H1 (cell line): ENCODE data around the gene PTPRD. TPM values are rescaled to one million over a fixed set of nuclear protein-coding genes. Genes with fewer than 3 reads are reported as not detected.

ENCODE experiments used
- CTCF ChIA-PET: fragments of 300-600 bp; sonication (Branson Sonifier 250); formaldehyde crosslinking; loops from one replicate; lab custom pipeline; 2021; ENCODE audit not compliant: partially characterized antibody; lab: Charles Lee
- POLR2A ChIA-PET: fragments of 300-600 bp; sonication (Branson Sonifier 250); formaldehyde crosslinking; loops from one replicate; lab custom pipeline; 2021; ENCODE audit warnings: inconsistent platforms; ENCODE audit not compliant: partially characterized antibody; lab: Charles Lee
- DNase-seq, 2 experiments: peaks; one replicate each; pipeline versions ENCODE4 v3.0.0 to v3.0.0-alpha.2; 2010 to 2022; ENCODE audit warnings: low spot score in 2 of 2, low read depth in 1 of 2, mixed read lengths in 1 of 2
- FAIRE-seq: peaks from 2 replicates; lab custom pipeline; 2011; peaks lifted over from hg19 to GRCh38; lab: Jason Lieb, UNC
- H2AFZ ChIP-seq: 2 replicates; pipeline ENCODE4 v1.8.1; 2012; ENCODE audit warnings: low read length, inconsistent platforms
- H2AK5ac ChIP-seq: 2 replicates; pipeline ENCODE4 v1.6.1; 2013; ENCODE audit warnings: low read depth, low read length
- H2BK120ac ChIP-seq: replicated peaks from 2 replicates; pipeline ENCODE3; 2013; ENCODE audit warnings: low read depth, low read length, inconsistent platforms
- H2BK12ac ChIP-seq: 2 replicates; pipeline ENCODE4 v1.6.1; 2013; ENCODE audit warnings: low read depth, low read length
- H2BK15ac ChIP-seq: 2 replicates; pipeline ENCODE4 v1.6.1; 2013; ENCODE audit warnings: low read length
- H2BK20ac ChIP-seq: 2 replicates; pipeline ENCODE4 v1.6.1; 2013; ENCODE audit warnings: low read length
- H2BK5ac ChIP-seq: 2 replicates; pipeline ENCODE4 v1.6.1; 2013; ENCODE audit warnings: low read depth, low read length
- H3K14ac ChIP-seq: 2 replicates; pipeline ENCODE4 v1.6.1; 2013; ENCODE audit warnings: inconsistent platforms; ENCODE audit not compliant: insufficient read length
- H3K18ac ChIP-seq: 2 replicates; pipeline ENCODE4 v1.6.1; 2013; ENCODE audit warnings: low read length; ENCODE audit errors: extremely low read depth
- H3K23ac ChIP-seq: 2 replicates; pipeline ENCODE4 v1.6.1; 2013; ENCODE audit warnings: inconsistent platforms; ENCODE audit not compliant: insufficient read length
- H3K23me2 ChIP-seq: 2 replicates; pipeline ENCODE4 v1.6.1; 2013; ENCODE audit warnings: low read depth, low read length
- H3K27ac ChIP-seq: 2 replicates; pipeline ENCODE4 v1.6.1; 2011; ENCODE audit warnings: low read depth, low read length, inconsistent platforms
- H3K27me3 ChIP-seq, 4 experiments: replicated peaks in 1 of 4; 1 replicate in 1 of 4; 2 replicates in 3 of 4; pipeline versions ENCODE4 v1.6.1 to v1.8.1; 2011 to 2013; ENCODE audit warnings: low read length in 3 of 4, mild to moderate bottlenecking in 3 of 4, inconsistent platforms in 2 of 4, mixed read lengths in 2 of 4, moderate library complexity in 1 of 4; ENCODE audit not compliant: control insufficient read depth in 3 of 4, insufficient read depth in 3 of 4; ENCODE audit errors: extremely low read depth in 1 of 4
- H3K36me3 ChIP-seq, 4 experiments: 2 replicates each; pipeline versions ENCODE4 v1.6.1 to v1.8.1; 2011 to 2013; ENCODE audit warnings: mild to moderate bottlenecking in 4 of 4, low read length in 3 of 4, moderate library complexity in 2 of 4, control low read depth in 1 of 4, inconsistent platforms in 1 of 4; ENCODE audit not compliant: insufficient read depth in 4 of 4, control insufficient read depth in 2 of 4
- H3K4ac ChIP-seq: replicated peaks from 2 replicates; pipeline ENCODE3; 2013; ENCODE audit warnings: low read length, low read depth, mixed read lengths, inconsistent platforms; ENCODE audit not compliant: insufficient read length
- H3K4me1 ChIP-seq, 4 experiments: replicated peaks in 1 of 4; 1 replicate in 1 of 4; 2 replicates in 3 of 4; pipeline versions ENCODE4 v1.6.1 to v1.8.1; 2011 to 2013; ENCODE audit warnings: low read length in 3 of 4, inconsistent platforms in 2 of 4, mixed read lengths in 1 of 4; ENCODE audit not compliant: insufficient read depth in 4 of 4, control insufficient read depth in 3 of 4
- H3K4me2 ChIP-seq, 2 experiments: 2 replicates each; pipeline versions ENCODE4 v1.6.1 to v1.8.1; 2011 to 2013; ENCODE audit warnings: low read depth in 2 of 2, low read length in 2 of 2, control low read depth in 1 of 2, inconsistent platforms in 1 of 2, mild to moderate bottlenecking in 1 of 2; ENCODE audit not compliant: insufficient read depth in 1 of 2
- H3K4me3 ChIP-seq, 4 experiments: fragments of 200-600, 300-600 bp in 1 of 4; sonication (generic), shearing (Covaris generic), sonication (Bioruptor Twin) in 1 of 4; 2 replicates each; pipeline versions ENCODE4 v1.5.1 to v1.8.1; 2011 to 2016; ENCODE audit warnings: low read length in 4 of 4, low read depth in 3 of 4, control low read depth in 2 of 4, inconsistent platforms in 2 of 4, mild to moderate bottlenecking in 2 of 4, mixed read lengths in 1 of 4, moderate library complexity in 1 of 4; ENCODE audit not compliant: insufficient read depth in 2 of 4; ENCODE audit errors: extremely low read depth in 1 of 4
- H3K56ac ChIP-seq: replicated peaks from 2 replicates; pipeline ENCODE3; 2013; ENCODE audit warnings: low read depth, mild to moderate bottlenecking, mixed read lengths, low read length, inconsistent platforms; ENCODE audit not compliant: insufficient read length
- H3K79me1 ChIP-seq: 2 replicates; pipeline ENCODE4 v1.6.1; 2013; ENCODE audit warnings: low read depth, low read length, control low read depth
- H3K79me2 ChIP-seq, 2 experiments: 2 replicates each; pipeline versions ENCODE4 v1.6.1 to v1.8.1; 2012 to 2013; ENCODE audit warnings: low read length in 2 of 2, mild to moderate bottlenecking in 2 of 2, inconsistent platforms in 1 of 2; ENCODE audit not compliant: insufficient read depth in 2 of 2, control insufficient read depth in 1 of 2
- H3K9ac ChIP-seq, 4 experiments: replicated peaks in 1 of 4; 1 replicate in 1 of 4; 2 replicates in 3 of 4; pipeline versions ENCODE4 v1.6.1 to v1.8.1; 2011 to 2013; ENCODE audit warnings: low read depth in 3 of 4, low read length in 3 of 4, control low read depth in 2 of 4, mild to moderate bottlenecking in 2 of 4, moderate library complexity in 2 of 4, inconsistent platforms in 1 of 4; ENCODE audit errors: extremely low read depth in 1 of 4
- H3K9me3 ChIP-seq, 2 experiments: 2 replicates each; pipeline versions ENCODE4 v1.6.1 to v1.8.1; 2012 to 2013; ENCODE audit warnings: mild to moderate bottlenecking in 2 of 2, moderate library complexity in 2 of 2, control low read depth in 1 of 2, inconsistent platforms in 1 of 2, low read depth in 1 of 2, low read length in 1 of 2, mixed read lengths in 1 of 2; ENCODE audit not compliant: insufficient read depth in 2 of 2
- H4K20me1 ChIP-seq, 2 experiments: replicated peaks in 1 of 2; 2 replicates each; pipeline versions ENCODE3 to v1.8.1; 2011 to 2013; ENCODE audit warnings: inconsistent platforms in 2 of 2, low read length in 2 of 2, mild to moderate bottlenecking in 1 of 2; ENCODE audit not compliant: insufficient read depth in 2 of 2, control insufficient read depth in 1 of 2
- H4K5ac ChIP-seq: 2 replicates; pipeline ENCODE4 v1.6.1; 2013; ENCODE audit warnings: low read length, low read depth, mixed read lengths, inconsistent platforms; ENCODE audit not compliant: insufficient read length
- H4K8ac ChIP-seq: 2 replicates; pipeline ENCODE4 v1.8.0; 2013; ENCODE audit warnings: mild to moderate bottlenecking, moderate library complexity, low read length, inconsistent platforms; ENCODE audit not compliant: insufficient read depth; ENCODE audit errors: extremely low read depth
- H4K91ac ChIP-seq: replicated peaks from 2 replicates; pipeline ENCODE3; 2013; ENCODE audit warnings: low read length, mixed read lengths, inconsistent platforms; ENCODE audit not compliant: insufficient read length
- ASH2L ChIP-seq: fragments of 200-600, 300-600 bp; sonication (generic); IDR thresholded peaks from one replicate; pipeline ENCODE4 v1.7.1; 2017; ENCODE audit warnings: low read length
- BACH1 ChIP-seq: IDR thresholded peaks from 2 replicates; pipeline ENCODE4 v1.6.1; 2012; ENCODE audit warnings: low read length, improper control_type of control experiment
- BRCA1 ChIP-seq: IDR thresholded peaks from 2 replicates; pipeline ENCODE4 v1.6.1; 2012; ENCODE audit warnings: low read depth, low read length, improper control_type of control experiment
- CTBP2 ChIP-seq: IDR thresholded peaks from 2 replicates; pipeline ENCODE4 v1.7.0; 2011; ENCODE audit warnings: borderline replicate concordance, mild to moderate bottlenecking, moderate library complexity, mixed read lengths, low read length; ENCODE audit not compliant: insufficient read depth, insufficient read length
- E2F6 ChIP-seq: IDR thresholded peaks from 2 replicates; pipeline ENCODE4 v1.6.1; 2012; ENCODE audit warnings: inconsistent platforms
- HDAC2 ChIP-seq, 2 experiments: fragments of 300-600 bp in 1 of 2; sonication (generic) in 1 of 2; IDR thresholded peaks; 2 replicates each; pipeline ENCODE4 v1.6.1; 2011 to 2012; ENCODE audit warnings: low read depth in 2 of 2, low read length in 2 of 2, mild to moderate bottlenecking in 2 of 2, moderate library complexity in 2 of 2, borderline replicate concordance in 1 of 2, inconsistent platforms in 1 of 2
- KDM4A ChIP-seq: IDR thresholded peaks from one replicate; pipeline ENCODE4 v1.7.1; 2012; ENCODE audit warnings: low read depth, mild to moderate bottlenecking, moderate library complexity, low read length, inconsistent platforms; ENCODE audit not compliant: severe bottlenecking
- MAX ChIP-seq: IDR thresholded peaks from 2 replicates; pipeline ENCODE4 v1.6.1; 2012; ENCODE audit warnings: inconsistent platforms
- NRF1 ChIP-seq: IDR thresholded peaks from 2 replicates; pipeline ENCODE4 v1.6.1; 2011; ENCODE audit warnings: mild to moderate bottlenecking, low read depth, low read length, improper control_type of control experiment
- POLR2AphosphoS5 ChIP-seq: IDR thresholded peaks from 2 replicates; pipeline ENCODE4 v1.6.1; 2011; ENCODE audit warnings: low read depth, low read length
- SAP30 ChIP-seq: fragments of 300-600 bp; sonication (generic); IDR thresholded peaks from 2 replicates; pipeline ENCODE4 v1.7.1; 2012; ENCODE audit warnings: low read length, moderate library complexity, mild to moderate bottlenecking, inconsistent platforms; ENCODE audit not compliant: insufficient read depth, insufficient replicate concordance
- SIN3A ChIP-seq, 2 experiments: IDR thresholded peaks in 1 of 2; conservative IDR thresholded peaks in 1 of 2; 2 replicates each; pipeline ENCODE4 v1.6.1; 2011 to 2012; ENCODE audit warnings: low read length in 2 of 2, improper control_type of control experiment in 1 of 2, low read depth in 1 of 2, mild to moderate bottlenecking in 1 of 2
- TAF1 ChIP-seq: IDR thresholded peaks from 2 replicates; pipeline ENCODE4 v1.6.1; 2011; ENCODE audit warnings: mild to moderate bottlenecking, low read depth, low read length
- WGBS, 2 experiments: shearing (Covaris generic) in 1 of 2; methylation state at CpG; one replicate each; pipeline versions ENCODE4 v1.1.6 to v1.1.7; 2013 to 2015; ENCODE audit warnings: low lambda C conversion rate in 2 of 2, mixed read lengths in 2 of 2, inconsistent platforms in 1 of 2, low coverage in 1 of 2, missing lambda C conversion rate in 1 of 2; ENCODE audit not compliant: insufficient replicate concordance in 2 of 2, insufficient coverage in 1 of 2, insufficient read length in 1 of 2; ENCODE audit errors: extremely low coverage in 1 of 2, missing lambda C conversion rate in 1 of 2; 5-methylcytosine and 5-hydroxymethylcytosine counted together
- polyA plus RNA-seq, 7 experiments: library from polyadenylated mRNA; depleted of rRNA in 3 of 7; stranded (reverse) in 5 of 7; unstranded in 2 of 7; fragments of >200 nt in 5 of 7; fragments of 200-250 nt in 2 of 7; gene quantifications; 1 replicate in 5 of 7; 2 replicates in 1 of 7; 4 replicates in 1 of 7; pipeline versions ENCODE4 v1.2.1 to v1.2.3, GENCODE V29; 2011 to 2013; ENCODE audit warnings: missing spikeins in 2 of 7, mixed read lengths in 2 of 7
- total RNA-seq: library from RNA; stranded (reverse); fragmentation: NEBNext Ultra II Directional; extraction: Animal tissue kit (Norgen Biotek cat#: 25700); gene quantifications from 2 replicates; pipeline ENCODE4 v1.2.1, GENCODE V29; 2021

The PTPRD gene
- total and polyA plus RNA-seq, 2 of the 8 experiments (the other 6 are each of a cell fraction or from before 2014, with no cell fraction given), result 17.2 to 77.0 TPM

DNA sequence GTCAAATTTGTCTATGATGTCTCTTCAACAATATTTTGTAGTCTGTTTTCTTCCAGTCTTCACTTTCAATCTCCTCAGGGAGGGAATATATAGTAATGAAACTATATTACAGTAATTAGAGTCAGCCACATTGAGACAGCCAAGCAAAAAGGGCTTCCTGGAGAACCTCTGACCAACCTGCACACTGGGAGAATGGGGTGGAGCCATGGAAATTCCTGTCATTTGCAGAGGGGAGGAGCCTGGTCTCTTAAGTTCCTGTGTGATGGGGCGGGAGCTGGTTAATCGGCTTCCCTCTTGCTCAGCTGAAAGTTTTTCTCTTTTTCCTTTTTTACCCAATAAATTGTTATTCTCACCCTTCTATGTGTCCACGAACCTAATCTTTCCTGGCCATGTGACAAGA lies 1220.0 kb downstream of the PTPRD start:
- no peaks in the 10 kb centered on the region for H4K20me1 ChIP-seq
- no peaks in the 10 kb centered on the region for H3K79me2 ChIP-seq
- POLR2A ChIA-PET, result no interaction called here
- no peak overlapping the region; the same call in 1 of the 2 replicates for H2AFZ ChIP-seq
- no peak overlapping the region for H4K8ac ChIP-seq
- no peak overlapping the region for H2AK5ac ChIP-seq
- no peak for DNase-seq
- no peak overlapping the region for H2BK120ac ChIP-seq
- H3K14ac ChIP-seq, result no peak overlapping the region
- no peak overlapping the region for H3K23ac ChIP-seq
- FAIRE-seq, result no peak
- H2BK5ac ChIP-seq, result no peak overlapping the region
- H3K4me3 ChIP-seq, result no peak overlapping the region
- H3K23me2 ChIP-seq, result no peaks in the 10 kb centered on the region; the same call in 1 of the 2 replicates
- H2BK15ac ChIP-seq, result no peak overlapping the region
- no peak overlapping the region for H4K91ac ChIP-seq
- H3K9ac ChIP-seq, result no peak overlapping the region
- CTCF ChIA-PET, result interaction anchor here (1.1 kb wide), 1 partner anchor 41 kb away, joined by 3 read pairs; no protein-coding TSS in a partner anchor
- no peaks in the 10 kb centered on the region for H3K27me3 ChIP-seq
- no peak overlapping the region for H3K27ac ChIP-seq
- H4K5ac ChIP-seq, result no peak overlapping the region
- WGBS, 2 experiments, result 100% methylated on average over 3 of the region's 3 CpGs; no CpG with 5 or more reads in 1 of the 2 experiments
- no peak overlapping the region for H2BK20ac ChIP-seq
- H3K4ac ChIP-seq, result no peak overlapping the region
- H3K9me3 ChIP-seq, result no peaks in the 10 kb centered on the region
- H3K56ac ChIP-seq, result no peak overlapping the region
- H2BK12ac ChIP-seq, result no peak overlapping the region
- no peaks in the 10 kb centered on the region for H3K79me1 ChIP-seq
- no peaks in the 10 kb centered on the region for H3K36me3 ChIP-seq
- H3K18ac ChIP-seq, result no peak overlapping the region
- no peaks in the 10 kb centered on the region for H3K4me1 ChIP-seq
- H3K4me2 ChIP-seq, result no peak overlapping the region
- TF ChIP-seq BACH1 (no peak), TAF1 (no peak), E2F6 (no peak), ASH2L (no peak), NRF1 (no peak), POLR2AphosphoS5 (no peak), CTBP2 (no peak), SIN3A (conservative IDR thresholded peaks at IDR 0.05 in 1 of 2, IDR thresholded peaks at IDR 0.05 in 1 of 2; ENCODE audit: low read depth in 1 of 2, low read length in 2 of 2) (no peak), KDM4A (no peak), SAP30 (no peak), MAX (no peak), HDAC2 (IDR thresholded peaks at IDR 0.05; ENCODE audit: borderline replicate concordance in 1 of 2, low read depth in 2 of 2, low read length in 2 of 2) (no peak), BRCA1 (no peak)
